Stimulated activated CD8-positive, alpha-beta memory T cell treated with anti-CD3 and anti-CD28 coated beads, Interleukin-12 subunit alpha, Interleukin-12 subunit beta, amount 100 ng/mL, for 4 hours (primary cell): Measurements from ENCODE around the gene ZCCHC7.
"Not testable (repeated sequence)": the region's sequence is repeated elsewhere in the genome, so short reads cannot be mapped to it uniquely, and the experiment has no call there.

Source experiments
- DNase-seq: peaks from one replicate; pipeline ENCODE4 v3.0.0-alpha.2; 2020; ENCODE audit warnings: low read depth

The ZCCHC7 gene

GRCh38 chr9:37174247-37174646 lies 53.9 kb downstream of the ZCCHC7 start:
- no peak for DNase-seq

GRCh38 chr9:37178742-37179141 lies 58.4 kb downstream of the ZCCHC7 start:
- DNase-seq = no peak

- DNase-seq = no peak
Measured at GRCh38 chr9:37179576-37179975, 59.2 kb downstream of the ZCCHC7 start.

- DNase-seq = no peak
Measured at GRCh38 chr9:37180138-37180537, 59.8 kb downstream of the ZCCHC7 start.

GRCh38 chr9:37182718-37183117 lies 62.3 kb downstream of the ZCCHC7 start:
- DNase-seq = no peak

- no peak for DNase-seq
Measured at GRCh38 chr9:37184905-37185867, 64.8 kb downstream of the ZCCHC7 start.

GRCh38 chr9:37187292-37187691 lies 66.9 kb downstream of the ZCCHC7 start:
- no peak for DNase-seq

GRCh38 chr9:37187713-37188439 lies 67.5 kb downstream of the ZCCHC7 start:
- no peak for DNase-seq

GRCh38 chr9:37190739-37191138 lies 70.4 kb downstream of the ZCCHC7 start:
- not testable (repeated sequence) for DNase-seq

- no peak for DNase-seq
Measured at GRCh38 chr9:37191403-37192089, 71.2 kb downstream of the ZCCHC7 start.

- no peak for DNase-seq
Measured at GRCh38 chr9:37192803-37193202, 72.4 kb downstream of the ZCCHC7 start.

- DNase-seq = no peak
Measured at GRCh38 chr9:37197158-37198038, 77.0 kb downstream of the ZCCHC7 start.

- DNase-seq = no peak
Measured at GRCh38 chr9:37198039-37198729, 77.8 kb downstream of the ZCCHC7 start.

- no peak for DNase-seq
Measured at GRCh38 chr9:37198831-37199230, 78.5 kb downstream of the ZCCHC7 start.

GRCh38 chr9:37200433-37201005 lies 80.1 kb downstream of the ZCCHC7 start:
- no peak for DNase-seq

- DNase-seq = no peak
Measured at GRCh38 chr9:37201581-37201980, 81.2 kb downstream of the ZCCHC7 start.

- no peak for DNase-seq
Measured at GRCh38 chr9:37202091-37202490, 81.7 kb downstream of the ZCCHC7 start.

GRCh38 chr9:37203456-37203855 lies 83.1 kb downstream of the ZCCHC7 start:
- DNase-seq = not testable (repeated sequence)

- no peak for DNase-seq
Measured at GRCh38 chr9:37206121-37206620, 85.8 kb downstream of the ZCCHC7 start.
